ENCODE results near the gene SLC25A6.

GRCh38 chrX:1355131-1356046 is 36.5 kb downstream of the SLC25A6 start:
- no peak for TF ChIP-seq CTCF (IDR thresholded peaks at IDR 0.05)
- TF ChIP-seq POLR2A (IDR thresholded peaks at IDR 0.05) = no peak
- no peak for TF ChIP-seq POLR2AphosphoS5 (IDR thresholded peaks at IDR 0.05; ENCODE audit: insufficient read depth in 1 of 2, low read depth in 1 of 2)
